HAP-1 (cell line): ENCODE data around the gene ALDOA.

ENCODE experiments used
- DNase-seq, 2 experiments: peaks; one replicate each; pipeline ENCODE4 v3.0.0-alpha.2; 2016 to 2020; ENCODE audit warnings: low spot score in 2 of 2
- H3K27me3 ChIP-seq: fragments of 250-450 bp; sonication (Bioruptor Pico); 2 replicates; pipeline ENCODE4 v1.5.1; 2020; ENCODE audit warnings: low read depth, mild to moderate bottlenecking, moderate library complexity
- H3K36me3 ChIP-seq: fragments of 250-450 bp; sonication (Bioruptor Pico); replicated peaks from 2 replicates; pipeline ENCODE4 v1.5.1; 2020; ENCODE audit warnings: mild to moderate bottlenecking
- H3K4me1 ChIP-seq: fragments of 250-450 bp; sonication (Bioruptor Pico); 2 replicates; pipeline ENCODE4 v1.5.1; 2020; ENCODE audit warnings: mild to moderate bottlenecking
- H3K4me3 ChIP-seq: fragments of 250-450 bp; sonication (Bioruptor Pico); 2 replicates; pipeline ENCODE4 v1.5.1; 2020; ENCODE audit warnings: mild to moderate bottlenecking, moderate library complexity
- H3K9me3 ChIP-seq: fragments of 250-450 bp; sonication (Bioruptor Pico); 2 replicates; pipeline ENCODE4 v1.5.1; 2020; ENCODE audit warnings: mild to moderate bottlenecking, moderate library complexity
- in situ Hi-C: fragments of 300-500 bp; cut with MboI; formaldehyde crosslinking; loops from 3 replicates; pipeline ENCODE4 v1.14.3; 2020; ENCODE audit warnings: low sequenced_read_pairs, inconsistent platforms, mixed read lengths

Gene ALDOA

GRCh38 chr16:30068333-30068732, 2.8 kb downstream of the ALDOA start:
- Histone ChIP-seq H3K27me3 (no peaks in the 10 kb centered on the region), H3K36me3 (peaks cover 75% of the 10 kb centered on the region), H3K4me3 (no peak overlapping the region), H3K4me1 (peaks cover 24% of the 10 kb centered on the region), H3K9me3 (no peaks in the 10 kb centered on the region)
- in situ Hi-C loops = no loop called here
- DNase-seq = no peak

- Histone ChIP-seq H3K36me3 (peaks cover 75% of the 10 kb centered on the region), H3K4me1 (peaks cover 19% of the 10 kb centered on the region), H3K9me3 (no peaks in the 10 kb centered on the region), H3K27me3 (no peaks in the 10 kb centered on the region), H3K4me3 (no peak overlapping the region)
- in situ Hi-C loops = no loop called here
- DNase-seq = peak in 1 of 2 experiments; percentile 43
Measured at GRCh38 chr16:30068750-30069610, 3.4 kb downstream of the ALDOA start.

- H3K36me3 ChIP-seq = peaks cover 75% of the 10 kb centered on the region
- H3K27me3 ChIP-seq = no peaks in the 10 kb centered on the region
- in situ Hi-C loops = no loop called here
- H3K4me1 ChIP-seq = peaks cover 12% of the 10 kb centered on the region
- H3K4me3 ChIP-seq = no peak overlapping the region
- H3K9me3 ChIP-seq = no peaks in the 10 kb centered on the region
- DNase-seq = no peak
Measured at GRCh38 chr16:30069611-30070462, 4.3 kb downstream of the ALDOA start.

- H3K4me1 ChIP-seq = peaks cover 12% of the 10 kb centered on the region
- DNase-seq = no peak
- H3K36me3 ChIP-seq = peaks cover 75% of the 10 kb centered on the region
- no peaks in the 10 kb centered on the region for H3K9me3 ChIP-seq
- H3K4me3 ChIP-seq = no peak overlapping the region
- in situ Hi-C loops = no loop called here
- no peaks in the 10 kb centered on the region for H3K27me3 ChIP-seq
Measured at GRCh38 chr16:30070490-30070889, 4.9 kb downstream of the ALDOA start.

- Histone ChIP-seq H3K4me3 (peak within 1 kb of the TSS; percentile 86), H3K4me1 (peaks cover 9% of the 10 kb centered on the region), H3K36me3 (peaks cover 57% of the 10 kb centered on the region), H3K27me3 (no peaks in the 10 kb centered on the region), H3K9me3 (no peaks in the 10 kb centered on the region)
- in situ Hi-C loops = loop anchor here (25.0 kb wide), 1 partner anchor 312 kb away; the partner anchor contains the start of genes SEPTIN1 and ZNF48
- peak; percentile 89 to 93 for DNase-seq
Measured at GRCh38 chr16:30075503-30076275, 10.1 kb downstream of the ALDOA start, which contains the start of gene PPP4C. Gene PPP4C, plus strand, starts transcription at chr16:30075994. Its CDS starts 384 bp downstream, at chr16:30076378.

GRCh38 chr16:30076276-30076791, 10.8 kb downstream of the ALDOA start:
- DNase-seq = no peak
- peaks cover 57% of the 10 kb centered on the region for H3K36me3 ChIP-seq
- peaks cover 9% of the 10 kb centered on the region for H3K4me1 ChIP-seq
- H3K4me3 ChIP-seq = peak overlapping the region; percentile 86
- H3K9me3 ChIP-seq = no peaks in the 10 kb centered on the region
- no peaks in the 10 kb centered on the region for H3K27me3 ChIP-seq
- in situ Hi-C loops = loop anchor here (25.0 kb wide), 1 partner anchor 311 kb away; the partner anchor contains the start of genes SEPTIN1 and ZNF48

- in situ Hi-C loops = loop anchor here (25.0 kb wide), 1 partner anchor 310 kb away; the partner anchor contains the start of genes SEPTIN1 and ZNF48
- H3K27me3 ChIP-seq = no peaks in the 10 kb centered on the region
- peaks cover 53% of the 10 kb centered on the region for H3K36me3 ChIP-seq
- no peaks in the 10 kb centered on the region for H3K9me3 ChIP-seq
- H3K4me1 ChIP-seq = peaks cover 9% of the 10 kb centered on the region
- H3K4me3 ChIP-seq = peak overlapping the region; percentile 86; the same call in 1 of the 2 replicates
- no peak for DNase-seq
Measured at GRCh38 chr16:30077656-30078055, 12.1 kb downstream of the ALDOA start.

GRCh38 chr16:30078744-30079143, 13.2 kb downstream of the ALDOA start:
- H3K4me3 ChIP-seq = no peak overlapping the region
- H3K4me1 ChIP-seq = peaks cover 9% of the 10 kb centered on the region
- H3K27me3 ChIP-seq = no peaks in the 10 kb centered on the region
- DNase-seq = no peak
- H3K9me3 ChIP-seq = no peaks in the 10 kb centered on the region
- peaks cover 59% of the 10 kb centered on the region for H3K36me3 ChIP-seq
- in situ Hi-C loops = loop anchor here (25.0 kb wide), 1 partner anchor 309 kb away; the partner anchor contains the start of genes SEPTIN1 and ZNF48

- Histone ChIP-seq H3K27me3 (no peaks in the 10 kb centered on the region), H3K9me3 (no peaks in the 10 kb centered on the region), H3K4me1 (peaks cover 9% of the 10 kb centered on the region), H3K36me3 (peaks cover 66% of the 10 kb centered on the region), H3K4me3 (no peak overlapping the region)
- in situ Hi-C loops = loop anchor here (25.0 kb wide), 1 partner anchor 308 kb away; the partner anchor contains the start of genes SEPTIN1 and ZNF48
- DNase-seq = no peak
Measured at GRCh38 chr16:30079480-30079879, 13.9 kb downstream of the ALDOA start.

- Histone ChIP-seq H3K27me3 (no peaks in the 10 kb centered on the region), H3K4me3 (no peak overlapping the region), H3K9me3 (no peaks in the 10 kb centered on the region), H3K36me3 (peaks cover 71% of the 10 kb centered on the region), H3K4me1 (no peaks in the 10 kb centered on the region)
- in situ Hi-C loops = loop anchor here (25.0 kb wide), 1 partner anchor 305 kb away; the partner anchor contains the start of genes SEPTIN1 and ZNF48
- no peak for DNase-seq
Measured at GRCh38 chr16:30082545-30083090, 17.1 kb downstream of the ALDOA start.

- H3K9me3 ChIP-seq = no peaks in the 10 kb centered on the region
- H3K27me3 ChIP-seq = no peaks in the 10 kb centered on the region
- in situ Hi-C loops = loop anchor here (25.0 kb wide), 1 partner anchor 304 kb away; the partner anchor contains the start of genes SEPTIN1 and ZNF48
- H3K4me1 ChIP-seq = no peaks in the 10 kb centered on the region
- peaks cover 63% of the 10 kb centered on the region for H3K36me3 ChIP-seq
- DNase-seq = no peak
- no peak overlapping the region for H3K4me3 ChIP-seq
Measured at GRCh38 chr16:30083216-30084055, 17.9 kb downstream of the ALDOA start.
